Activated B cell treated with CpG ODN at 0.5 μM for 24 hours (primary cell): Measurements from ENCODE around the gene PDE3B. TPM values are rescaled to one million over a fixed set of nuclear protein-coding genes. Genes with fewer than 3 reads are reported as not detected.
"Not testable (repeated sequence)": the region's sequence is repeated elsewhere in the genome, so short reads cannot be mapped to it uniquely, and the experiment has no call there.

Source experiments
- ATAC-seq: fragments of 200-7000 bp; cut with Tn5 transposase; one replicate; pipeline ENCODE4 v1.10.0; 2021; ENCODE audit warnings: low read depth, mild to moderate bottlenecking, moderate library complexity
- CTCF ChIA-PET: fragments of 350-600 bp; sonication (Branson Sonifier 250); formaldehyde crosslinking; loops from one replicate; lab custom pipeline; 2021; ENCODE audit warnings: antibody characterized with exemption; lab: Charles Lee
- POLR2A ChIA-PET: fragments of 350-600 bp; sonication (Branson Sonifier 250); formaldehyde crosslinking; loops from one replicate; lab custom pipeline; 2021; ENCODE audit warnings: antibody characterized with exemption; lab: Charles Lee
- DNase-seq: peaks from one replicate; pipeline ENCODE4 v3.0.0; 2022
- H3K27ac Mint-ChIP-seq: one replicate; pipeline ENCODE4 v1.8.0; 2020; ENCODE audit warnings: mixed read lengths
- H3K27me3 Mint-ChIP-seq: one replicate; pipeline ENCODE4 v1.8.0; 2021; ENCODE audit warnings: mixed read lengths
- H3K36me3 Mint-ChIP-seq: one replicate; pipeline ENCODE4 v1.8.0; 2021; ENCODE audit warnings: low read depth, mixed read lengths
- H3K4me1 Mint-ChIP-seq: one replicate; pipeline ENCODE4 v1.8.0; 2021; ENCODE audit warnings: mixed read lengths
- H3K4me3 Mint-ChIP-seq: one replicate; pipeline ENCODE4 v1.8.0; 2020; ENCODE audit warnings: mild to moderate bottlenecking, mixed read lengths
- H3K9me3 Mint-ChIP-seq: one replicate; pipeline ENCODE4 v1.8.0; 2020; ENCODE audit warnings: mixed read lengths
- CTCF ChIP-seq: fragments of 200-600 bp; IDR thresholded peaks from one replicate; pipeline ENCODE4 v1.8.0; 2022; ENCODE audit warnings: antibody characterized with exemption, mild to moderate bottlenecking
- intact Hi-C: fragments of 100-400 bp; cut with micrococcal nuclease; formaldehyde crosslinking; loops from one replicate; pipeline ENCODE4 v1.15.1; 2024
- total RNA-seq: library from RNA; stranded (reverse); gene quantifications from 2 replicates; pipeline ENCODE4 v1.2.3, GENCODE V29; 2022

PDE3B gene
- total RNA-seq = 11.3 and 13.4 TPM in 2 replicates

- Mint-ChIP-seq H3K4me1 (peaks cover 10% of the 10 kb centered on the region), H3K4me3 (peak within 1 kb of the TSS; percentile 86), H3K27me3 (peaks cover 17% of the 10 kb centered on the region), H3K36me3 (no peaks in the 10 kb centered on the region), H3K27ac (no peak within 1 kb of the TSS), H3K9me3 (no peaks in the 10 kb centered on the region)
- no peak for TF ChIP-seq CTCF
- CTCF ChIA-PET = interaction anchor here (0.7 to 2.2 kb wide), 8 partner anchors 8 to 456 kb away, joined by 3 to 9 read pairs (median 6); no protein-coding TSS in a partner anchor
- intact Hi-C loops = loop anchor here (1.0 to 10.0 kb wide), 7 partner anchors 17 to 431 kb away; partner anchors contain the start of genes CALCB, CYP2R1 and PSMA1
- DNase-seq = peak; percentile 56
- POLR2A ChIA-PET = interaction anchor here (1.0 to 3.2 kb wide), 11 partner anchors 8 to 264 kb away, joined by 3 to 28 read pairs (median 9); partner anchors contain the start of genes COPB1 and CYP2R1
- ATAC-seq = peak; percentile 72
Observed at GRCh38 chr11:14643697-14644225, at the start of gene PDE3B. PDE3B (plus strand) TSS chr11:14643804; CDS start chr11:14644076, 272 bp downstream.

GRCh38 chr11:14595261-14595660 lies 48.3 kb upstream of the PDE3B start:
- DNase-seq, H3K9me3 Mint-ChIP-seq, H3K27ac Mint-ChIP-seq, POLR2A ChIA-PET, H3K27me3 Mint-ChIP-seq, CTCF ChIA-PET, intact Hi-C loops, H3K36me3 Mint-ChIP-seq, ATAC-seq, H3K4me3 Mint-ChIP-seq: not testable (repeated sequence)
- peaks cover 13% of the 10 kb centered on the region for H3K4me1 Mint-ChIP-seq

- ATAC-seq (no peak), DNase-seq (no peak)
- H3K27ac Mint-ChIP-seq = no peak overlapping the region
- no peak for TF ChIP-seq CTCF
- no peak overlapping the region for H3K4me3 Mint-ChIP-seq
- H3K27me3 Mint-ChIP-seq = peaks cover 12% of the 10 kb centered on the region
- ChIA-PET CTCF (interaction anchor here (1.3 kb wide), 1 partner anchor 301 kb away, joined by 3 read pairs; no protein-coding TSS in a partner anchor), POLR2A (no interaction called here)
- intact Hi-C loops = no loop called here
- no peaks in the 10 kb centered on the region for H3K36me3 Mint-ChIP-seq
- peaks cover 6% of the 10 kb centered on the region for H3K9me3 Mint-ChIP-seq
- H3K4me1 Mint-ChIP-seq = no peaks in the 10 kb centered on the region
Observed at GRCh38 chr11:14607713-14608112, 35.9 kb upstream of the PDE3B start.

DNA sequence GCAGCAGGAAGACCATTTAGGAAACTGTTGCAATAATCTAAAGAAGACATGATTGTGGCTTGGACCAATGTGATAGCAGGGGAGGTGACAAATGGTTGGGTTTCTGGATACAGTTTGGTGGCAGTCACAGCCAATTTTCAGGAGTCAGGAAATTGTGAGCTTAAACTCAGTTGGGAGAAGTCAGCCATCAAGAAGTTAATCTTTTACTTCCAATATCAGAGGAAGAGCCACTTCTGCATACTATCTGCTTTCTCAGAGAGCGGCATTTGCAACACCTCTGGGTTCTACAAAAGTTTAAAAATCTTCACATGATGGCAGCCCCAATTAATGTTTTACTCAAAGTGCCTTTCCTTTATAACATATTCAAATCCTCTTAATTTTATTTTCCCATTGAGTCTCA lies 33.7 kb upstream of the PDE3B start:
- no peak for TF ChIP-seq CTCF
- Mint-ChIP-seq H3K27ac (no peak overlapping the region), H3K9me3 (peaks cover 6% of the 10 kb centered on the region), H3K36me3 (no peaks in the 10 kb centered on the region), H3K4me1 (no peaks in the 10 kb centered on the region), H3K4me3 (no peak overlapping the region), H3K27me3 (peaks cover 10% of the 10 kb centered on the region)
- no peak for DNase-seq
- intact Hi-C loops = no loop called here
- ChIA-PET CTCF (no interaction called here), POLR2A (no interaction called here)
- no peak for ATAC-seq

GRCh38 chr11:14611939-14612338 lies 31.7 kb upstream of the PDE3B start:
- Mint-ChIP-seq H3K27me3 (peaks cover 6% of the 10 kb centered on the region), H3K4me3 (no peak overlapping the region), H3K36me3 (no peaks in the 10 kb centered on the region), H3K4me1 (no peaks in the 10 kb centered on the region), H3K27ac (no peak overlapping the region), H3K9me3 (peaks cover 3% of the 10 kb centered on the region)
- POLR2A ChIA-PET = no interaction called here
- no peak for DNase-seq
- intact Hi-C loops = no loop called here
- CTCF ChIA-PET = no interaction called here
- TF ChIP-seq CTCF = no peak
- ATAC-seq = no peak
